Measurements from ENCODE around the gene ALDH1A3. TPM values are rescaled to one million over a fixed set of nuclear protein-coding genes. Genes with fewer than 3 reads are reported as not detected.

The ALDH1A3 gene
- total RNA-seq, 1 experiment from 2014 or later, result 5,398 TPM

- Histone ChIP-seq H3K9ac (ENCODE audit: low read length) (peak overlapping the region; percentile 100), H3K4me2 (ENCODE audit: low read length) (peak overlapping the region; percentile 93), H3K9me2 (replicated peaks; ENCODE audit: low read length) (no peaks in the 10 kb centered on the region), H3K79me2 (ENCODE audit: low read length) (peaks cover 71% of the 10 kb centered on the region), H3K36me3 (ENCODE audit: low read depth, low read length) (peaks cover 40% of the 10 kb centered on the region), H3K4me3 (ENCODE audit: low read length) (peak overlapping the region; percentile 77), H3K4me1 (ENCODE audit: insufficient read depth, low read length) (peaks cover 27% of the 10 kb centered on the region), H3K27ac (ENCODE audit: low read length) (peak overlapping the region; percentile 83), H2AFZ (ENCODE audit: low read length) (no peak overlapping the region), H3F3A (ENCODE audit: low read length, unreplicated experiment) (peaks cover 22% of the 10 kb centered on the region), H3K9me3 (ENCODE audit: low read length) (no peaks in the 10 kb centered on the region), H3K27me3 (ENCODE audit: low read length) (no peaks in the 10 kb centered on the region), H4K20me1 (ENCODE audit: low read length) (peaks cover 41% of the 10 kb centered on the region)
- no peak for TF ChIP-seq EZH2phosphoT487 (IDR thresholded peaks at IDR 0.05; ENCODE audit: borderline replicate concordance, low read length)
- TF ChIP-seq CTCF (conservative IDR thresholded peaks at IDR 0.05; ENCODE audit: low read depth, low read length), result no peak
- no peak for TF ChIP-seq EZH2 (IDR thresholded peaks at IDR 0.05; ENCODE audit: low read length, unreplicated experiment)
- no TSS peak for BruUV-seq (replicated peaks)
- DNase-seq, result no peak
- POLR2A ChIA-PET (ENCODE audit: unreplicated experiment), result interaction anchor here (0.5 to 1.7 kb wide), 3 partner anchors 25 to 157 kb away, joined by 9 to 18 read pairs (median 11); no protein-coding TSS in a partner anchor
- CTCF ChIA-PET, result no interaction called here
- intact Hi-C loops (cut with micrococcal nuclease), result no loop called here
- peak; percentile 9 for ATAC-seq
Measured at GRCh38 chr15:100879061-100879463, 569 bp upstream of the ALDH1A3 start.

- ATAC-seq (peak; percentile 1; the same call in 1 of the 2 replicates), DNase-seq (no peak)
- Histone ChIP-seq H3K9me2 (replicated peaks; ENCODE audit: low read length) (no peaks in the 10 kb centered on the region), H3K36me3 (ENCODE audit: low read depth, low read length) (peaks cover 53% of the 10 kb centered on the region), H2AFZ (ENCODE audit: low read length) (no peak overlapping the region), H3K79me2 (ENCODE audit: low read length) (peaks cover 84% of the 10 kb centered on the region), H3K9me3 (ENCODE audit: low read length) (no peaks in the 10 kb centered on the region), H4K20me1 (ENCODE audit: low read length) (peaks cover 53% of the 10 kb centered on the region), H3K27ac (ENCODE audit: low read length) (peak overlapping the region; percentile 95), H3K4me2 (ENCODE audit: low read length) (peak overlapping the region; percentile 92), H3K27me3 (ENCODE audit: low read length) (no peaks in the 10 kb centered on the region), H3K9ac (ENCODE audit: low read length) (peak overlapping the region; percentile 100), H3K4me3 (ENCODE audit: low read length) (peak overlapping the region; percentile 78), H3F3A (ENCODE audit: low read length, unreplicated experiment) (peaks cover 34% of the 10 kb centered on the region), H3K4me1 (ENCODE audit: insufficient read depth, low read length) (peaks cover 40% of the 10 kb centered on the region)
- no peak for TF ChIP-seq EZH2phosphoT487 (IDR thresholded peaks at IDR 0.05; ENCODE audit: borderline replicate concordance, low read length)
- intact Hi-C loops (cut with micrococcal nuclease), result no loop called here
- BruUV-seq (replicated peaks), result no TSS peak
- ChIA-PET POLR2A (ENCODE audit: unreplicated experiment) (interaction anchor here (0.6 to 1.7 kb wide), 2 partner anchors 159 to 269 kb away, joined by 5 to 11 read pairs; no protein-coding TSS in a partner anchor), CTCF (no interaction called here)
Measured at GRCh38 chr15:100880139-100880896, 687 bp downstream of the ALDH1A3 start.

- Histone ChIP-seq H3K4me1 (ENCODE audit: insufficient read depth, low read length) (peaks cover 45% of the 10 kb centered on the region), H3K4me2 (ENCODE audit: low read length) (peak overlapping the region; percentile 92), H3K9me3 (ENCODE audit: low read length) (no peaks in the 10 kb centered on the region), H2AFZ (ENCODE audit: low read length) (no peak overlapping the region), H3K9me2 (replicated peaks; ENCODE audit: low read length) (no peaks in the 10 kb centered on the region), H3K79me2 (ENCODE audit: low read length) (peaks cover 89% of the 10 kb centered on the region), H3K27me3 (ENCODE audit: low read length) (no peaks in the 10 kb centered on the region), H3K36me3 (ENCODE audit: low read depth, low read length) (peaks cover 58% of the 10 kb centered on the region), H3K9ac (ENCODE audit: low read length) (peak overlapping the region; percentile 100), H3K4me3 (ENCODE audit: low read length) (peak overlapping the region; percentile 78), H3F3A (ENCODE audit: low read length, unreplicated experiment) (peaks cover 39% of the 10 kb centered on the region), H4K20me1 (ENCODE audit: low read length) (peaks cover 59% of the 10 kb centered on the region), H3K27ac (ENCODE audit: low read length) (peak overlapping the region; percentile 95)
- no TSS peak for BruUV-seq (replicated peaks)
- no peak for TF ChIP-seq CTCF (conservative IDR thresholded peaks at IDR 0.05; ENCODE audit: low read depth, low read length)
- TF ChIP-seq EZH2phosphoT487 (IDR thresholded peaks at IDR 0.05; ENCODE audit: borderline replicate concordance, low read length), result no peak
- TF ChIP-seq EZH2 (IDR thresholded peaks at IDR 0.05; ENCODE audit: low read length, unreplicated experiment), result no peak
- ATAC-seq, result no peak
- intact Hi-C loops (cut with micrococcal nuclease), result no loop called here
- ChIA-PET CTCF (no interaction called here), POLR2A (ENCODE audit: unreplicated experiment) (interaction anchor here (1.7 kb wide), 1 partner anchor 159 kb away, joined by 11 read pairs; no protein-coding TSS in a partner anchor)
- no peak for DNase-seq
Measured at GRCh38 chr15:100880897-100881242, 1.2 kb downstream of the ALDH1A3 start.

Measured in PC-3 (cell line).